H1 (cell line): ENCODE measurements around the gene B3GAT1. TPM values are rescaled to one million over a fixed set of nuclear protein-coding genes. Genes with fewer than 3 reads are reported as not detected.
A peak's percentile ranks its signal among the peaks of the same experiment; 100 is the strongest.

Experiments
- CTCF ChIA-PET: fragments of 300-600 bp; sonication (Branson Sonifier 250); formaldehyde crosslinking; loops from one replicate; lab custom pipeline; 2021; ENCODE audit not compliant: partially characterized antibody; lab: Charles Lee
- POLR2A ChIA-PET: fragments of 300-600 bp; sonication (Branson Sonifier 250); formaldehyde crosslinking; loops from one replicate; lab custom pipeline; 2021; ENCODE audit warnings: inconsistent platforms; ENCODE audit not compliant: partially characterized antibody; lab: Charles Lee
- DNase-seq, 2 experiments: peaks; one replicate each; pipeline versions ENCODE4 v3.0.0 to v3.0.0-alpha.2; 2010 to 2022; ENCODE audit warnings: low spot score in 2 of 2, low read depth in 1 of 2, mixed read lengths in 1 of 2
- FAIRE-seq: peaks from 2 replicates; lab custom pipeline; 2011; peaks lifted over from hg19 to GRCh38; lab: Jason Lieb, UNC
- H2AFZ ChIP-seq: 2 replicates; pipeline ENCODE4 v1.8.1; 2012; ENCODE audit warnings: low read length, inconsistent platforms
- H2AK5ac ChIP-seq: 2 replicates; pipeline ENCODE4 v1.6.1; 2013; ENCODE audit warnings: low read depth, low read length
- H2BK120ac ChIP-seq: replicated peaks from 2 replicates; pipeline ENCODE3; 2013; ENCODE audit warnings: low read depth, low read length, inconsistent platforms
- H2BK12ac ChIP-seq: 2 replicates; pipeline ENCODE4 v1.6.1; 2013; ENCODE audit warnings: low read depth, low read length
- H2BK15ac ChIP-seq: 2 replicates; pipeline ENCODE4 v1.6.1; 2013; ENCODE audit warnings: low read length
- H2BK20ac ChIP-seq: 2 replicates; pipeline ENCODE4 v1.6.1; 2013; ENCODE audit warnings: low read length
- H2BK5ac ChIP-seq: 2 replicates; pipeline ENCODE4 v1.6.1; 2013; ENCODE audit warnings: low read depth, low read length
- H3K14ac ChIP-seq: 2 replicates; pipeline ENCODE4 v1.6.1; 2013; ENCODE audit warnings: inconsistent platforms; ENCODE audit not compliant: insufficient read length
- H3K18ac ChIP-seq: 2 replicates; pipeline ENCODE4 v1.6.1; 2013; ENCODE audit warnings: low read length; ENCODE audit errors: extremely low read depth
- H3K23ac ChIP-seq: 2 replicates; pipeline ENCODE4 v1.6.1; 2013; ENCODE audit warnings: inconsistent platforms; ENCODE audit not compliant: insufficient read length
- H3K23me2 ChIP-seq: 2 replicates; pipeline ENCODE4 v1.6.1; 2013; ENCODE audit warnings: low read depth, low read length
- H3K27ac ChIP-seq: 2 replicates; pipeline ENCODE4 v1.6.1; 2011; ENCODE audit warnings: low read depth, low read length, inconsistent platforms
- H3K27me3 ChIP-seq, 4 experiments: replicated peaks in 1 of 4; 1 replicate in 1 of 4; 2 replicates in 3 of 4; pipeline versions ENCODE4 v1.6.1 to v1.8.1; 2011 to 2013; ENCODE audit warnings: low read length in 3 of 4, mild to moderate bottlenecking in 3 of 4, inconsistent platforms in 2 of 4, mixed read lengths in 2 of 4, moderate library complexity in 1 of 4; ENCODE audit not compliant: control insufficient read depth in 3 of 4, insufficient read depth in 3 of 4; ENCODE audit errors: extremely low read depth in 1 of 4
- H3K36me3 ChIP-seq, 4 experiments: 2 replicates each; pipeline versions ENCODE4 v1.6.1 to v1.8.1; 2011 to 2013; ENCODE audit warnings: mild to moderate bottlenecking in 4 of 4, low read length in 3 of 4, moderate library complexity in 2 of 4, control low read depth in 1 of 4, inconsistent platforms in 1 of 4; ENCODE audit not compliant: insufficient read depth in 4 of 4, control insufficient read depth in 2 of 4
- H3K4ac ChIP-seq: replicated peaks from 2 replicates; pipeline ENCODE3; 2013; ENCODE audit warnings: low read length, low read depth, mixed read lengths, inconsistent platforms; ENCODE audit not compliant: insufficient read length
- H3K4me1 ChIP-seq, 4 experiments: replicated peaks in 1 of 4; 1 replicate in 1 of 4; 2 replicates in 3 of 4; pipeline versions ENCODE4 v1.6.1 to v1.8.1; 2011 to 2013; ENCODE audit warnings: low read length in 3 of 4, inconsistent platforms in 2 of 4, mixed read lengths in 1 of 4; ENCODE audit not compliant: insufficient read depth in 4 of 4, control insufficient read depth in 3 of 4
- H3K4me2 ChIP-seq, 2 experiments: 2 replicates each; pipeline versions ENCODE4 v1.6.1 to v1.8.1; 2011 to 2013; ENCODE audit warnings: low read depth in 2 of 2, low read length in 2 of 2, control low read depth in 1 of 2, inconsistent platforms in 1 of 2, mild to moderate bottlenecking in 1 of 2; ENCODE audit not compliant: insufficient read depth in 1 of 2
- H3K4me3 ChIP-seq, 4 experiments: fragments of 200-600, 300-600 bp in 1 of 4; sonication (generic), shearing (Covaris generic), sonication (Bioruptor Twin) in 1 of 4; 2 replicates each; pipeline versions ENCODE4 v1.5.1 to v1.8.1; 2011 to 2016; ENCODE audit warnings: low read length in 4 of 4, low read depth in 3 of 4, control low read depth in 2 of 4, inconsistent platforms in 2 of 4, mild to moderate bottlenecking in 2 of 4, mixed read lengths in 1 of 4, moderate library complexity in 1 of 4; ENCODE audit not compliant: insufficient read depth in 2 of 4; ENCODE audit errors: extremely low read depth in 1 of 4
- H3K56ac ChIP-seq: replicated peaks from 2 replicates; pipeline ENCODE3; 2013; ENCODE audit warnings: low read depth, mild to moderate bottlenecking, mixed read lengths, low read length, inconsistent platforms; ENCODE audit not compliant: insufficient read length
- H3K79me1 ChIP-seq: 2 replicates; pipeline ENCODE4 v1.6.1; 2013; ENCODE audit warnings: low read depth, low read length, control low read depth
- H3K79me2 ChIP-seq, 2 experiments: 2 replicates each; pipeline versions ENCODE4 v1.6.1 to v1.8.1; 2012 to 2013; ENCODE audit warnings: low read length in 2 of 2, mild to moderate bottlenecking in 2 of 2, inconsistent platforms in 1 of 2; ENCODE audit not compliant: insufficient read depth in 2 of 2, control insufficient read depth in 1 of 2
- H3K9ac ChIP-seq, 4 experiments: replicated peaks in 1 of 4; 1 replicate in 1 of 4; 2 replicates in 3 of 4; pipeline versions ENCODE4 v1.6.1 to v1.8.1; 2011 to 2013; ENCODE audit warnings: low read depth in 3 of 4, low read length in 3 of 4, control low read depth in 2 of 4, mild to moderate bottlenecking in 2 of 4, moderate library complexity in 2 of 4, inconsistent platforms in 1 of 4; ENCODE audit errors: extremely low read depth in 1 of 4
- H3K9me3 ChIP-seq, 2 experiments: 2 replicates each; pipeline versions ENCODE4 v1.6.1 to v1.8.1; 2012 to 2013; ENCODE audit warnings: mild to moderate bottlenecking in 2 of 2, moderate library complexity in 2 of 2, control low read depth in 1 of 2, inconsistent platforms in 1 of 2, low read depth in 1 of 2, low read length in 1 of 2, mixed read lengths in 1 of 2; ENCODE audit not compliant: insufficient read depth in 2 of 2
- H4K20me1 ChIP-seq, 2 experiments: replicated peaks in 1 of 2; 2 replicates each; pipeline versions ENCODE3 to v1.8.1; 2011 to 2013; ENCODE audit warnings: inconsistent platforms in 2 of 2, low read length in 2 of 2, mild to moderate bottlenecking in 1 of 2; ENCODE audit not compliant: insufficient read depth in 2 of 2, control insufficient read depth in 1 of 2
- H4K5ac ChIP-seq: 2 replicates; pipeline ENCODE4 v1.6.1; 2013; ENCODE audit warnings: low read length, low read depth, mixed read lengths, inconsistent platforms; ENCODE audit not compliant: insufficient read length
- H4K8ac ChIP-seq: 2 replicates; pipeline ENCODE4 v1.8.0; 2013; ENCODE audit warnings: mild to moderate bottlenecking, moderate library complexity, low read length, inconsistent platforms; ENCODE audit not compliant: insufficient read depth; ENCODE audit errors: extremely low read depth
- H4K91ac ChIP-seq: replicated peaks from 2 replicates; pipeline ENCODE3; 2013; ENCODE audit warnings: low read length, mixed read lengths, inconsistent platforms; ENCODE audit not compliant: insufficient read length
- EZH2 ChIP-seq: fragments of 200-600 bp; sonication (generic); IDR thresholded peaks from 2 replicates; pipeline ENCODE4 v1.7.1; 2012; ENCODE audit warnings: low read depth, mild to moderate bottlenecking, moderate library complexity, low read length, inconsistent platforms; ENCODE audit not compliant: severe bottlenecking
- POU5F1 ChIP-seq: IDR thresholded peaks from 2 replicates; pipeline ENCODE4 v1.6.1; 2011; ENCODE audit warnings: low read depth, mild to moderate bottlenecking, low read length, moderate library complexity
- SP1 ChIP-seq: IDR thresholded peaks from 2 replicates; pipeline ENCODE4 v1.6.1; 2011; ENCODE audit warnings: low read depth, low read length
- WGBS, 2 experiments: shearing (Covaris generic) in 1 of 2; methylation state at CpG; one replicate each; pipeline versions ENCODE4 v1.1.6 to v1.1.7; 2013 to 2015; ENCODE audit warnings: low lambda C conversion rate in 2 of 2, mixed read lengths in 2 of 2, inconsistent platforms in 1 of 2, low coverage in 1 of 2, missing lambda C conversion rate in 1 of 2; ENCODE audit not compliant: insufficient replicate concordance in 2 of 2, insufficient coverage in 1 of 2, insufficient read length in 1 of 2; ENCODE audit errors: extremely low coverage in 1 of 2, missing lambda C conversion rate in 1 of 2; 5-methylcytosine and 5-hydroxymethylcytosine counted together
- polyA plus RNA-seq, 7 experiments: library from polyadenylated mRNA; depleted of rRNA in 3 of 7; stranded (reverse) in 5 of 7; unstranded in 2 of 7; fragments of >200 nt in 5 of 7; fragments of 200-250 nt in 2 of 7; gene quantifications; 1 replicate in 5 of 7; 2 replicates in 1 of 7; 4 replicates in 1 of 7; pipeline versions ENCODE4 v1.2.1 to v1.2.3, GENCODE V29; 2011 to 2013; ENCODE audit warnings: missing spikeins in 2 of 7, mixed read lengths in 2 of 7
- total RNA-seq: library from RNA; stranded (reverse); fragmentation: NEBNext Ultra II Directional; extraction: Animal tissue kit (Norgen Biotek cat#: 25700); gene quantifications from 2 replicates; pipeline ENCODE4 v1.2.1, GENCODE V29; 2021

B3GAT1 gene
- total and polyA plus RNA-seq, 2 of the 8 experiments (the other 6 are each of a cell fraction or from before 2014, with no cell fraction given): 19.7 to 32.4 TPM

DNA sequence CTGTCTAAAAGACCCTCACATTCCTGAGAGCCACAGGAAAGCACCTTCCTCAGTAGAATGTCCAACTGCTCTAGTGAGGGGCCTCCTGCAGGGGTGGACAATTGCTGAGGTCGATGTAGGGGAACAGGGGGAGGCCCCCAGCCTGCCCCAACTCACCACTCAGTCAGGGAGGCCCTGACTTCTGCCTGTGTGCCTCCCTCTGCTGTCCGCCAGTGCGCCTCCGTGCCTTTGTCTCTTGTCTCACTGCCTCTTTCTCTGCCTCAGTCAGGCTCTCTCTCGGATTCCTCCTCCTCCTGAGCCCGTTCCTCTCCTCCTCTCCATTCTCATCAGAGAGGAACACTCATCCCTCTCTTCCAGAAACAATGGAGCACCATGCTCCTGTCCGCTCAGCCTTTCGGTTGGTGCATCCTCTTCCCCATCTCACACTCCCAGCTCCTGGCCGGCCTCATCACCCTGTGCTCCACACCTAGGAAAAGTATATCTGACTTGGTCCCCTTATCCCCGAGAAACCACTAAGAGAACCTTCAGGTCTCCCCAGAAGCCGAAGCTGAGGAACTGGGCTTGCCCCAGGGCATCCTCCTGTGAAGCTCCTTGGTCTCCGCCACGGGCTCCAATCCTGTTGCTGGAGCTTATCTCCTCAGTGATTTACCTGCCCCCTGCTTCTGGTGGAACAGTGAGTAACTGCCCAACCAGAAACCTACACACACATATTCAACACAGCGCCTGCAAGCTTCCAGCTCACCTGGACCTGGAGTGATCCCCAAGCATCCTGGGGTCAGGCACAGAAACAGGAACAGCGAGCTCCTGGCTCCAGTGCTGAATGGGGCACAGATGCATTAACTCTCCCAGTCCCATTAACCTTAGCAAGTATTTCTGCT, 2.3 kb downstream of the B3GAT1 start:
- Histone ChIP-seq H3K36me3 (no peaks in the 10 kb centered on the region), H2BK120ac (no peak overlapping the region), H2AK5ac (no peak overlapping the region), H2BK5ac (no peak overlapping the region), H3K9me3 (no peaks in the 10 kb centered on the region), H2BK15ac (no peak overlapping the region; the same call in 1 of the 2 replicates), H2AFZ (no peak overlapping the region), H4K20me1 (peaks cover 18 to 22% of the 10 kb centered on the region in 2 experiments), H3K4me1 (peaks cover 17 to 32% (median 20%) of the 10 kb centered on the region in 4 experiments), H2BK20ac (no peak overlapping the region), H3K27me3 (peaks cover 0 to 5% (median 1%) of the 10 kb centered on the region in 4 experiments; a peak in 3 of 7 replicates), H3K27ac (no peak overlapping the region), H3K4ac (no peak overlapping the region), H3K18ac (no peak overlapping the region), H3K56ac (no peak overlapping the region), H3K79me1 (peaks cover 14% of the 10 kb centered on the region), H4K91ac (no peak overlapping the region), H3K23ac (no peak overlapping the region), H3K23me2 (peaks cover 21% of the 10 kb centered on the region; the same call in 1 of the 2 replicates), H3K79me2 (peaks cover 5 to 45% of the 10 kb centered on the region in 2 experiments; a peak in 2 of 4 replicates), H3K9ac (no peak overlapping the region), H4K8ac (no peak overlapping the region), H3K4me2 (peak overlapping the region; percentile 28 to 66; a peak in 2 of 4 replicates), H2BK12ac (no peak overlapping the region), H3K4me3 (no peak overlapping the region), H3K14ac (no peak overlapping the region), H4K5ac (no peak overlapping the region)
- no peak for FAIRE-seq
- DNase-seq: no peak
- 85% methylated on average over 15 of the region's 15 CpGs; no CpG with 5 or more reads in 1 of the 2 experiments for WGBS, 2 experiments
- ChIA-PET CTCF (interaction anchor here (0.6 to 1.6 kb wide), 7 partner anchors 14 to 457 kb away, joined by 3 to 4 read pairs (median 3); no protein-coding TSS in a partner anchor), POLR2A (interaction anchor here (1.5 to 2.1 kb wide), 2 partner anchors 9 to 11 kb away, joined by 3 to 5 read pairs; no protein-coding TSS in a partner anchor)
- TF ChIP-seq SP1: no peak
- TF ChIP-seq POU5F1: no peak
- TF ChIP-seq EZH2: no peak
